Calu3 (cell line): ENCODE results near the gene TMEM106C. TPM values are rescaled to one million over a fixed set of nuclear protein-coding genes. Genes with fewer than 3 reads are reported as not detected.

Experiments
- BruUV-seq: library from RNA; stranded (reverse); fragments of 400-500 nt; replicated peaks from 2 replicates; lab custom pipeline; 2021; lab: Mats Ljungman, UMichigan
- CTCF ChIA-PET: fragments of 300-600 bp; sonication (Branson Sonifier 250); formaldehyde crosslinking; loops from one replicate; lab custom pipeline; 2022; ENCODE audit warnings: antibody characterized with exemption; lab: Charles Lee
- DNase-seq: peaks from one replicate; pipeline ENCODE4 v3.0.0; 2022
- H3K27ac Mint-ChIP-seq: one replicate; pipeline ENCODE4 v1.8.0; 2022; ENCODE audit warnings: mixed read lengths; ENCODE audit not compliant: unreplicated experiment
- H3K27me3 Mint-ChIP-seq: one replicate; pipeline ENCODE4 v1.8.0; 2022; ENCODE audit warnings: mixed read lengths; ENCODE audit not compliant: unreplicated experiment
- H3K36me3 Mint-ChIP-seq: one replicate; pipeline ENCODE4 v1.8.0; 2022; ENCODE audit warnings: mild to moderate bottlenecking, moderate library complexity, mixed read lengths; ENCODE audit not compliant: insufficient read depth, unreplicated experiment
- H3K4me1 Mint-ChIP-seq: one replicate; pipeline ENCODE4 v1.8.0; 2022; ENCODE audit warnings: mild to moderate bottlenecking, low read depth, mixed read lengths; ENCODE audit not compliant: unreplicated experiment
- H3K4me3 Mint-ChIP-seq: one replicate; pipeline ENCODE4 v1.8.0; 2022; ENCODE audit warnings: mild to moderate bottlenecking, low read depth, moderate library complexity, mixed read lengths; ENCODE audit not compliant: unreplicated experiment
- H3K9me3 Mint-ChIP-seq: one replicate; pipeline ENCODE4 v1.8.0; 2022; ENCODE audit warnings: low read depth, mixed read lengths; ENCODE audit not compliant: unreplicated experiment
- CTCF ChIP-seq: fragments of 200-600 bp; IDR thresholded peaks from one replicate; pipeline ENCODE4 v1.8.0; 2022; ENCODE audit warnings: antibody characterized with exemption; ENCODE audit not compliant: unreplicated experiment
- intact Hi-C: fragments of 100-400 bp; cut with micrococcal nuclease; formaldehyde crosslinking; loops from one replicate; pipeline ENCODE4 v1.10.0; 2022; ENCODE audit not compliant: unreplicated experiment
- total RNA-seq: library from RNA; stranded (reverse); gene quantifications from 2 replicates; pipeline ENCODE4 v1.2.3, GENCODE V29; 2022

Gene TMEM106C
- total RNA-seq, 1 experiment from 2014 or later: 77.3 TPM

DNA sequence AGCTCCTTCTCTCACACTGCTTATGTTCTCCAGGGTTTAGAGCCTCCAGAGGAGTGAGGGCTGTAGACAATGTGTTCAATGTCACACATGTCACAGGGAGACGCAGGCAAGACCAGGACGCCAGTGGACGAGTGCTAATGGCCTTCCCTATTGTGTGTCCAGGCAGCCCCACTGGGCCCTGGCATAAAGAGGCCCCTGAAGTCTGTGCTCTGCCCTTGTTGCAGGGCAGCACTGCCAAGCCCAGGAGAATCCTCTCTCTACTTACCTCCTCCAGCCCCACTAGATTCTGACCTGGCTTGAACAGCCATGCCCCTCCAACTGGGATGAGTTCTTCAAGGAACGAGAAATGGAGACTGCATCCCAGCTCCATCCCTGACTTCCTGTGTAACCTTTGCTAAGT is 24.8 kb upstream of the TMEM106C start:
- DNase-seq: no peak
- Mint-ChIP-seq H3K4me1 (no peaks in the 10 kb centered on the region), H3K27me3 (peaks cover 4% of the 10 kb centered on the region), H3K4me3 (no peak overlapping the region), H3K9me3 (no peaks in the 10 kb centered on the region), H3K36me3 (no peaks in the 10 kb centered on the region), H3K27ac (no peak overlapping the region)
- intact Hi-C loops: no loop called here
- BruUV-seq: no TSS peak
- no peak for TF ChIP-seq CTCF
- CTCF ChIA-PET: interaction anchor here (1.2 kb wide), 1 partner anchor 38 kb away, joined by 3 read pairs; no protein-coding TSS in a partner anchor

DNA sequence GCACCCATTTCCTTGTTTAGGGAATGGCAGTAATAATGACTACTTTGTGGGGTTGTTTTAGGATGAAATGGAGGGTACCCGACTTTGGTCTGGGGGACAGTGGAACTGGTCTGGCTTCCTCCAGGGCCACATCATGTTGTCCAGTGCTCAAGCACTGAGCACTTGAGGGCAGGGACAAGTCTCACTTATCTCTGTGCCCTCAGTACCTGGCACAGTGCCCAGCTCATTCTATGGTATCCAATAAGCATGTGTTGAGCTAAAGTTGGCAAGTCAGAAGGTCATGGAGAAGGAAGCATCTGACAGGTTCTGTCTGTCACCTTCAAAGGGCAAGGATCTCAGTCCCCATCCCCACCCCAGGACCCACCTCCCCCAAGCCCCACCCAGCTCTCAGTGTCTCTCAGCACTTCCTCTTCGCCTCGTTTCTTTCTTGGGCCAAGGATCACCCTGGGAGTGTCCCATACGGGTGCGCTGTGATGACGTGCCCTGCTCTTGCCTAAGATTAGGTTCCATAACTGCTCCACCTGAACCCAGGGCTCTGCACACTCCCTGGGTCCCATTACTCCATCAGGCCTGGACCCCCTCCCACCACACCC is 24.3 kb upstream of the TMEM106C start:
- TF ChIP-seq CTCF: no peak
- Mint-ChIP-seq H3K27ac (no peak overlapping the region), H3K4me3 (no peak overlapping the region), H3K9me3 (no peaks in the 10 kb centered on the region), H3K36me3 (no peaks in the 10 kb centered on the region), H3K4me1 (no peaks in the 10 kb centered on the region), H3K27me3 (no peaks in the 10 kb centered on the region)
- CTCF ChIA-PET: interaction anchor here (1.2 kb wide), 1 partner anchor 39 kb away, joined by 3 read pairs; no protein-coding TSS in a partner anchor
- BruUV-seq: no TSS peak
- DNase-seq: no peak
- intact Hi-C loops: no loop called here

DNA sequence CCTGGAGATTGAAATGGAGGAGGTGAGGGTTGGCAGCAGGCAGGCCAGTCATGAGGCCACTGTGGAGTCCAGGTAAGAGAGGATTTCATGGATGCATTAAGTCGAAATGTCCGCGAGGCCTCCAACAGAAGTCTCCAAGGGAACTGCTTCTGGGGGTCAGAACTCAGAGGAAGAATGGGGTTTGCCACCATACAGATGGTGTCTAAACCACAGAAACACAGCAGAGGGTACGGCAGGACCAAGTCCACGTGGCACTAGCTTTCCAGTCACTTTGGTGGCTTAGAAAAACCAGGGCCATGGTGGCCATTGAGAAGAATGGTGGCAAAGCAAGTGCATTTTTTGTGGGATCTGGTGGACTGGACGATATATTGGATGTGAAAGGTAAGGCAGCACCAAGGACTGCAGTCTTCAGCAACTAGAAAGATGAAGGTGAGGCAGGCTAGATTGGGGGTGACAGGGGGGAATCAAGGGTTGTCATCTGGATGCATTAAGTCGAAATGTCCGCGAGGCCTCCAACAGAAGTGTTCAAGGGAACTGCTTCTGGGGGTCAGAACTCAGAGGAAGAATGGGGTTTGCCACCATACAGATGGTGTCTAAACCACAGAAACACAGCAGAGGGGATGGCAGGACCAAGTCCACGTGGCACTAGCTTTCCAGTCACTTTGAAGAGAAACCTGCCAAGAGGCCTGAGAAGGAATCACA is 22.5 kb upstream of the TMEM106C start:
- intact Hi-C loops: no loop called here
- no peaks in the 10 kb centered on the region for H3K9me3 Mint-ChIP-seq
- H3K4me1 Mint-ChIP-seq: no peaks in the 10 kb centered on the region
- no peak overlapping the region for H3K27ac Mint-ChIP-seq
- no peak for DNase-seq
- no peak overlapping the region for H3K4me3 Mint-ChIP-seq
- H3K36me3 Mint-ChIP-seq: no peaks in the 10 kb centered on the region
- no peak for TF ChIP-seq CTCF
- CTCF ChIA-PET: no interaction called here
- no TSS peak for BruUV-seq
- no peaks in the 10 kb centered on the region for H3K27me3 Mint-ChIP-seq

DNA sequence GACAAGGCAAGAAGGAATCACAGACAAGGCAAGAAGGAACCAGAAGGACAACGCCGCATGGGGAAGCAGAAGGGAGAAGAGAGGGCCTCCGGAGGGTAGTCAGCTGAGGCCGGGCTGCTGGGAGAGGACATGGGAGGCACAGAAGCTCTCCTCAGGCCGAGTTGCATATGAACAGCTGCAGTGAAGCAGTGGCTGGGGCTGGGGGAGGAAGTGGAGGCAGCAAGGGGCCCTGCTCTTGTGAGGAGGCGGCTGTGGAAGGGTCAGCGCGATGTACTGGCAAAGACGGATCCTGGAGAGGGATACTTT is 22.0 kb upstream of the TMEM106C start:
- Mint-ChIP-seq H3K36me3 (no peaks in the 10 kb centered on the region), H3K4me1 (peaks cover 2% of the 10 kb centered on the region), H3K9me3 (no peaks in the 10 kb centered on the region), H3K27me3 (no peaks in the 10 kb centered on the region), H3K4me3 (no peak overlapping the region), H3K27ac (no peak overlapping the region)
- intact Hi-C loops: no loop called here
- no peak for DNase-seq
- no TSS peak for BruUV-seq
- no peak for TF ChIP-seq CTCF
- CTCF ChIA-PET: no interaction called here
